Measurements from ENCODE around the gene SMYD2. TPM values are rescaled to one million over a fixed set of nuclear protein-coding genes. Genes with fewer than 3 reads are reported as not detected.

The SMYD2 gene
- total RNA-seq, 2 donors from 2014 or later = 13.8 to 22.4 TPM

DNA sequence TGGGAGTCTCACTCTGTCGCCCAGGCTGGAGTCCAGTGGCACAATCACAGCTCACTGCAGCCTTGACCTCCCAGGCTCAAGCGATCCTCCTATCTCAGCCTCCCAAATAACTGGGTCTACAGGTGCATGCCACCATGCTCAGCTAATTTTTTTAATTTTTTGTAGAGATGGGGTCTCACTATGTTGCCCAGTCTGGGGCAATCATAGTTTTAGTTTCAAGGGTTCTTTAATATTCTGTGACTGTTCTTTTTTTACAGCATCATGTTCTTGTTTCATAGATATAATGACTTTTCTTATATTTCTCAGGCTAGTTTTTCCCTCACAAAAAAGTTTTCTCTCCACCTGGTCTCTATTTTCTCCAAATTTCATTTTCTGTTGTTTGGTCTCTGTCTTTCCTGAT is 25.4 kb upstream of the SMYD2 start:
- Mint-ChIP-seq H3K4me1 (peaks cover 5% of the 10 kb centered on the region), H3K36me3 (ENCODE audit: low read depth) (no peaks in the 10 kb centered on the region), H3K27me3 (ENCODE audit: insufficient read depth) (no peaks in the 10 kb centered on the region), H3K27ac (no peak overlapping the region), H3K4me3 (no peak overlapping the region), H3K9me3 (no peaks in the 10 kb centered on the region)
- Histone ChIP-seq H3K4me1 (ENCODE audit: control insufficient read depth, insufficient read depth, low read length) (no peaks in the 10 kb centered on the region), H3K27me3 (ENCODE audit: control insufficient read depth, insufficient read depth, low read length, poor library complexity, severe bottlenecking) (no peaks in the 10 kb centered on the region), H3K9me3 (ENCODE audit: control insufficient read depth, low read length) (no peaks in the 10 kb centered on the region), H3K36me3 (ENCODE audit: control insufficient read depth, insufficient read depth, low read length) (no peaks in the 10 kb centered on the region), H3K4me3 (ENCODE audit: low read length) (no peak overlapping the region), H3K9ac (ENCODE audit: extremely low read depth, low read length, poor library complexity, severe bottlenecking) (no peak overlapping the region), H3K27ac (ENCODE audit: low read depth, low read length) (no peak overlapping the region)
- WGBS, 2 experiments (ENCODE audit: insufficient coverage in 1 of 2, insufficient read length in 1 of 2) = 90 to 94% methylated on average over 2 of the region's 2 CpGs
- TF ChIP-seq, protein P1, sequence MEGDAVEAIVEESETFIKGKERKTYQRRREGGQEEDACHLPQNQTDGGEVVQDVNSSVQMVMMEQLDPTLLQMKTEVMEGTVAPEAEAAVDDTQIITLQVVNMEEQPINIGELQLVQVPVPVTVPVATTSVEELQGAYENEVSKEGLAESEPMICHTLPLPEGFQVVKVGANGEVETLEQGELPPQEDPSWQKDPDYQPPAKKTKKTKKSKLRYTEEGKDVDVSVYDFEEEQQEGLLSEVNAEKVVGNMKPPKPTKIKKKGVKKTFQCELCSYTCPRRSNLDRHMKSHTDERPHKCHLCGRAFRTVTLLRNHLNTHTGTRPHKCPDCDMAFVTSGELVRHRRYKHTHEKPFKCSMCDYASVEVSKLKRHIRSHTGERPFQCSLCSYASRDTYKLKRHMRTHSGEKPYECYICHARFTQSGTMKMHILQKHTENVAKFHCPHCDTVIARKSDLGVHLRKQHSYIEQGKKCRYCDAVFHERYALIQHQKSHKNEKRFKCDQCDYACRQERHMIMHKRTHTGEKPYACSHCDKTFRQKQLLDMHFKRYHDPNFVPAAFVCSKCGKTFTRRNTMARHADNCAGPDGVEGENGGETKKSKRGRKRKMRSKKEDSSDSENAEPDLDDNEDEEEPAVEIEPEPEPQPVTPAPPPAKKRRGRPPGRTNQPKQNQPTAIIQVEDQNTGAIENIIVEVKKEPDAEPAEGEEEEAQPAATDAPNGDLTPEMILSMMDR (conservative IDR thresholded peaks at IDR 0.05) = no peak
- DNase-seq = no peak

DNA sequence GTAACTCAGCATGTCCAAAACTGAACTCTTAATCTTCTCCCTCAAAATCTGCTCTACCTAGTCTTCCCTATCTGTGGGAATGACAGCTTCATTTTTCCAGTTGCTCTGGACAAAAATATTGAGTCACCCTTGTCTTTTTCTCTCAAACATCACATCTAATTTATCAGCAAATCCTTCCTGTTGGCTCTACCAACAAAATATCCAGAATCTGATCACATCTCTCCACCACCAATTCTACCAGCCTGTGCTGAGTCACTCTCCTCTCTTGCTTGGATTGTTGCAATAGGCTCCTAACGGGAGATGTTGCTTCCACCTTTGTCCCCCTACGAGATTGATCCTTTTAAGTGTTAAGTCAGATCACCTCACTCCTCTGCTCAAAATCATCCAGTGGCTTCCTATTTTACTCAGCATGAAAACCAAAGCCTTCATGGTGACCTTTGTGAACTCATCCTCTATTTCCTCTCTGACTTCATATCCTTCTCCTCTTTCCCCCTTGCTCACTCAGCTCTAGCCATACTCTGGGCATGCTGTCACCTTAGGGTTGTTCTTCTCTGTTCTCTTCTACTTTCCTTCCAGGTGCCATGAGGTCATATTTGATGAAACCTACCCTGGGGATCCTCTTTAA is 21.5 kb upstream of the SMYD2 start:
- no peaks in the 10 kb centered on the region for H3K36me3 ChIP-seq (ENCODE audit: control insufficient read depth, insufficient read depth, low read length)
- no peaks in the 10 kb centered on the region for H3K27me3 ChIP-seq (ENCODE audit: control insufficient read depth, insufficient read depth, low read length, poor library complexity, severe bottlenecking)
- Mint-ChIP-seq H3K4me1 (peaks cover 7% of the 10 kb centered on the region), H3K27me3 (ENCODE audit: insufficient read depth) (peaks cover 2% of the 10 kb centered on the region), H3K36me3 (ENCODE audit: low read depth) (no peaks in the 10 kb centered on the region), H3K27ac (no peak overlapping the region), H3K4me3 (no peak overlapping the region), H3K9me3 (no peaks in the 10 kb centered on the region)
- TF ChIP-seq, protein P1 (conservative IDR thresholded peaks at IDR 0.05) = no peak
- no peaks in the 10 kb centered on the region for H3K4me1 ChIP-seq (ENCODE audit: control insufficient read depth, insufficient read depth, low read length)
- H3K4me3 ChIP-seq (ENCODE audit: low read length) = no peak overlapping the region
- no peak for DNase-seq
- H3K9ac ChIP-seq (ENCODE audit: extremely low read depth, low read length, poor library complexity, severe bottlenecking) = no peak overlapping the region
- H3K27ac ChIP-seq (ENCODE audit: low read depth, low read length) = no peak overlapping the region
- no peaks in the 10 kb centered on the region for H3K9me3 ChIP-seq (ENCODE audit: control insufficient read depth, low read length)
- WGBS, 2 experiments (ENCODE audit: insufficient coverage in 1 of 2, insufficient read length in 1 of 2) = 58 to 64% methylated on average over 2 of the region's 2 CpGs

DNA sequence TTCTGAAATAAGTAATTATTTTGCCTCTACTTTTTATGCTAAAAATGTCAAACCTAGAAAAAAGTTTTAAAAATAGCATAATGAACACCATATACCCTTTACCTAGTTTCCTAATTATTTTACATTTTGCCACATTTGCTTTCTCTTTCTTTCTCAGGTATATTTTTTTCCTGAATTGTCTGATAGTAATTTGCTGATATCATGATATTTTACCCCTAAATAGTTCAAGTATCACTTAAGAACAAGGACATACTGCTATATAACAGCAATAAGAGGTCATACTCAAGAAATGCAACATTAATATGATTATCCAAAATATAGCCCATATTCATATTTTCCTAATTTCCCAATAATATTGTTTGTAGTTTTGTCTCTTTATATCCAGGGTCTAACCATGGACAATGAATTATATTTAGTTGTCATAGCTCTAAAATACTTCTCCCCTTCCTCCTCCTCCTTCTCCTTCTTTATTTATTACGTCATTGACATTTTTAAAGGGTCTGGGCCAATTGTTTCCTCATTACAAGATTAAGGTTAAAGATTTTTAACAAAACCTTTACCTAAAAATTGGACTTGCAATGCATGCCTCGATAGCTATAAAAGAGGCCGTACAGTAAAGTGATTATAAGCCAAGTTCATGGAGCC is 20.3 kb upstream of the SMYD2 start:
- WGBS, 2 experiments (ENCODE audit: insufficient coverage in 1 of 2, insufficient read length in 1 of 2) = 95 to 100% methylated on average over 2 to 3 of the region's 3 CpGs
- H3K4me1 Mint-ChIP-seq = peaks cover 7% of the 10 kb centered on the region
- no peaks in the 10 kb centered on the region for H3K36me3 Mint-ChIP-seq (ENCODE audit: low read depth)
- no peak overlapping the region for H3K4me3 ChIP-seq (ENCODE audit: low read length)
- H3K9ac ChIP-seq (ENCODE audit: extremely low read depth, low read length, poor library complexity, severe bottlenecking) = no peak overlapping the region
- no peak for DNase-seq
- H3K9me3 Mint-ChIP-seq = no peaks in the 10 kb centered on the region
- H3K27ac ChIP-seq (ENCODE audit: low read depth, low read length) = no peak overlapping the region
- H3K4me3 Mint-ChIP-seq = no peak overlapping the region
- TF ChIP-seq, protein P1 (conservative IDR thresholded peaks at IDR 0.05) = no peak
- no peaks in the 10 kb centered on the region for H3K9me3 ChIP-seq (ENCODE audit: control insufficient read depth, low read length)
- H3K27me3 Mint-ChIP-seq (ENCODE audit: insufficient read depth) = peaks cover 2% of the 10 kb centered on the region
- H3K36me3 ChIP-seq (ENCODE audit: control insufficient read depth, insufficient read depth, low read length) = no peaks in the 10 kb centered on the region
- H3K27me3 ChIP-seq (ENCODE audit: control insufficient read depth, insufficient read depth, low read length, poor library complexity, severe bottlenecking) = no peaks in the 10 kb centered on the region
- no peak overlapping the region for H3K27ac Mint-ChIP-seq
- no peaks in the 10 kb centered on the region for H3K4me1 ChIP-seq (ENCODE audit: control insufficient read depth, insufficient read depth, low read length)

All from endodermal cell (in vitro differentiated cells).